ENCODE data around the gene SMURF2. TPM values are rescaled to one million over a fixed set of nuclear protein-coding genes. Genes with fewer than 3 reads are reported as not detected.
A peak's percentile ranks its signal among the peaks of the same experiment; 100 is the strongest.

The SMURF2 gene
- total and polyA plus RNA-seq, 9 of the 15 experiments (the other 6 are each of a cell fraction or from before 2014, with no cell fraction given): 3.8 to 22.0 (median 14.8) TPM

DNA sequence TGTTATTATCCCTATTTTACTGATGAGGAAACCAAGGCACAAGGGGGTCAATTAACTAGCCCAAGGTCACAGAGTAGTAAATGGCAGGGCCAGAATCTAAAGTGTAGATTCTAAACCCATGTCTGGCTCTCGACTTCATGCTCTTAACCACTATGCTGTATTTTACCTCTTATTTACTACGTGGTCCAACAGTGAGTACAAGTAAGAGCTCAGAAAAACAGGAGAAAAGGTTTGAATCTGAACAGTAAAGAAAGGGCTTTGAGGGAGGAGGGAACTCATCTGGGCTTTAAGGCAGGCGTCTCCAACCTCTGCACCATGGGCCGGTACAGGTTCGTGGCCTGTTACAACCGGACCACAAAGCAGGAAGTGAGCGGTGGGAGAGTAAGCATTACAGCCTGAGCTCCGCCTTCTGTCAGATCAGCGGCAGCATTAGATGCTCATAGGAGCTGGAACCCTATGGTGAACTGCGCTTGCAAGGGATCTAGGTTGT lies 62.9 kb downstream of the SMURF2 start (continued):
- TF ChIP-seq EHMT2 (IDR thresholded peaks at IDR 0.05) (no peak), SP2 (IDR thresholded peaks at IDR 0.05; ENCODE audit: extremely low read depth, low read depth, low read length, poor library complexity, severe bottlenecking) (no peak), CREB3 (tag; conservative IDR thresholded peaks at IDR 0.05; ENCODE audit: low read depth) (0 out of 2 replicates have a peak, but pooled peaks have one; percentile 23), ZNF253 (CRISPR knock-in tag; conservative IDR thresholded peaks at IDR 0.05) (no peak), CBX2 (IDR thresholded peaks at IDR 0.05; ENCODE audit: insufficient read depth, low read length, poor library complexity, severe bottlenecking) (no peak), HDAC8 (tag; IDR thresholded peaks at IDR 0.05) (no peak), POLR3G (IDR thresholded peaks at IDR 0.05; ENCODE audit: extremely low read depth, insufficient read length, insufficient replicate concordance) (no peak), TBL1XR1 (IDR thresholded peaks at IDR 0.05; ENCODE audit: low read length in 2 of 2) (no peak), BCOR (IDR thresholded peaks at IDR 0.05) (no peak), NR2F6 (CRISPR knock-in tag; IDR thresholded peaks at IDR 0.05) (no peak), STAT5B (CRISPR knock-in tag; IDR thresholded peaks at IDR 0.05) (no peak), C11orf30 (IDR thresholded peaks at IDR 0.05; ENCODE audit: low read depth) (no peak), DLX4 (CRISPR knock-in tag; IDR thresholded peaks at IDR 0.05) (no peak), KHSRP (IDR thresholded peaks at IDR 0.05) (no peak), EP300 (IDR thresholded peaks at IDR 0.05; ENCODE audit: low read length) (no peak), HLTF (IDR thresholded peaks at IDR 0.05) (0 out of 2 replicates have a peak, but pooled peaks have one; percentile 10), POU5F1 (IDR thresholded peaks at IDR 0.05; ENCODE audit: borderline replicate concordance, low read depth, low read length, partially characterized antibody) (no peak), HDAC1 (IDR thresholded peaks at IDR 0.05) (peak in 1 of 2 experiments; percentile 51; a peak in 1 of 4 replicates), SMARCA5 (IDR thresholded peaks at IDR 0.05) (no peak), ZNF384 (IDR thresholded peaks at IDR 0.05; ENCODE audit: low read depth, low read length) (no peak)
- TF ChIP-seq, protein P1, sequence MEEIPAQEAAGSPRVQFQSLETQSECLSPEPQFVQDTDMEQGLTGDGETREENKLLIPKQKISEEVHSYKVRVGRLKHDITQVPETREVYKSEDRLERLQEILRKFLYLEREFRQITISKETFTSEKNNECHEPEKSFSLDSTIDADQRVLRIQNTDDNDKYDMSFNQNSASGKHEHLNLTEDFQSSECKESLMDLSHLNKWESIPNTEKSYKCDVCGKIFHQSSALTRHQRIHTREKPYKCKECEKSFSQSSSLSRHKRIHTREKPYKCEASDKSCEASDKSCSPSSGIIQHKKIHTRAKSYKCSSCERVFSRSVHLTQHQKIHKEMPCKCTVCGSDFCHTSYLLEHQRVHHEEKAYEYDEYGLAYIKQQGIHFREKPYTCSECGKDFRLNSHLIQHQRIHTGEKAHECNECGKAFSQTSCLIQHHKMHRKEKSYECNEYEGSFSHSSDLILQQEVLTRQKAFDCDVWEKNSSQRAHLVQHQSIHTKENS (CRISPR knock-in tag; IDR thresholded peaks at IDR 0.05): no peak
- TF ChIP-seq, protein P2, sequence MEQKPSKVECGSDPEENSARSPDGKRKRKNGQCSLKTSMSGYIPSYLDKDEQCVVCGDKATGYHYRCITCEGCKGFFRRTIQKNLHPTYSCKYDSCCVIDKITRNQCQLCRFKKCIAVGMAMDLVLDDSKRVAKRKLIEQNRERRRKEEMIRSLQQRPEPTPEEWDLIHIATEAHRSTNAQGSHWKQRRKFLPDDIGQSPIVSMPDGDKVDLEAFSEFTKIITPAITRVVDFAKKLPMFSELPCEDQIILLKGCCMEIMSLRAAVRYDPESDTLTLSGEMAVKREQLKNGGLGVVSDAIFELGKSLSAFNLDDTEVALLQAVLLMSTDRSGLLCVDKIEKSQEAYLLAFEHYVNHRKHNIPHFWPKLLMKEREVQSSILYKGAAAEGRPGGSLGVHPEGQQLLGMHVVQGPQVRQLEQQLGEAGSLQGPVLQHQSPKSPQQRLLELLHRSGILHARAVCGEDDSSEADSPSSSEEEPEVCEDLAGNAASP (IDR thresholded peaks at IDR 0.05): no peak
- TF ChIP-seq, protein P3, sequence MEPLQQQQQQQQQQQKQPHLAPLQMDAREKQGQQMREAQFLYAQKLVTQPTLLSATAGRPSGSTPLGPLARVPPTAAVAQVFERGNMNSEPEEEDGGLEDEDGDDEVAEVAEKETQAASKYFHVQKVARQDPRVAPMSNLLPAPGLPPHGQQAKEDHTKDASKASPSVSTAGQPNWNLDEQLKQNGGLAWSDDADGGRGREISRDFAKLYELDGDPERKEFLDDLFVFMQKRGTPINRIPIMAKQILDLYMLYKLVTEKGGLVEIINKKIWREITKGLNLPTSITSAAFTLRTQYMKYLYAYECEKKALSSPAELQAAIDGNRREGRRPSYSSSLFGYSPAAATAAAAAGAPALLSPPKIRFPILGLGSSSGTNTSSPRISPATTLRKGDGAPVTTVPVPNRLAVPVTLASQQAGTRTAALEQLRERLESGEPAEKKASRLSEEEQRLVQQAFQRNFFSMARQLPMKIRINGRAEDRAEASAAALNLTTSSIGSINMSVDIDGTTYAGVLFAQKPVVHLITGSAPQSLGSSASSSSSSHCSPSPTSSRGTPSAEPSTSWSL (CRISPR knock-in tag; IDR thresholded peaks at IDR 0.05; ENCODE audit: borderline replicate concordance): no peak

Measured in K562 (cell line).